ENCODE results near the gene FSD2.

FSD2 gene

GRCh38 chr15:82742134-82742533, 63.7 kb downstream of the FSD2 start:
- no peak for TF ChIP-seq CTCF (IDR thresholded peaks at IDR 0.05; ENCODE audit: low read depth, low read length)
- Histone ChIP-seq H3K27me3 (no peaks in the 10 kb centered on the region), H3K9me3 (no peaks in the 10 kb centered on the region), H3K36me3 (no peaks in the 10 kb centered on the region), H3K4me1 (no peaks in the 10 kb centered on the region), H3K4me3 (ENCODE audit: low read depth, low read length) (no peak overlapping the region)
- DNase-seq, result no peak

DNA sequence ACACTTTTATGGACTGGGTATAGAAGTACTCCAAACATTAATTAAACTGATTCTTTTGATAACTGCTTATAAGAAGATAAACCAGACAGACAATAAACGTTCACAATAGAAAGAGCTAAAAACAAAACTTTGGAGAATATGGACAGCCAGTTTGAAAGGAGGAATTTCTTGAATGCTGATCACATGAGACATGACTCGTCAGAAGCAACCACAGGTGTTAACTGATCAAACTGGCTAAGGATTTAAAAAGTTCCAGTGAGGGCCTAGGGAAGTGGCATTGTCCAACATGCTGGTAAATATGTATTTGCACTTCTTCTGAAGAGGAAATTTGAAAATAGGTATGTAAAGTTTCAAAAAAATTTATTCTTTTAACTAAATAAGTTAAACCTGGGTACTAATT, 66.8 kb downstream of the FSD2 start:
- Histone ChIP-seq H3K9me3 (no peaks in the 10 kb centered on the region), H3K4me3 (ENCODE audit: low read depth, low read length) (no peak overlapping the region), H3K36me3 (no peaks in the 10 kb centered on the region), H3K27me3 (no peaks in the 10 kb centered on the region), H3K4me1 (no peaks in the 10 kb centered on the region)
- no peak for TF ChIP-seq CTCF (IDR thresholded peaks at IDR 0.05; ENCODE audit: low read depth, low read length)
- no peak for DNase-seq

DNA sequence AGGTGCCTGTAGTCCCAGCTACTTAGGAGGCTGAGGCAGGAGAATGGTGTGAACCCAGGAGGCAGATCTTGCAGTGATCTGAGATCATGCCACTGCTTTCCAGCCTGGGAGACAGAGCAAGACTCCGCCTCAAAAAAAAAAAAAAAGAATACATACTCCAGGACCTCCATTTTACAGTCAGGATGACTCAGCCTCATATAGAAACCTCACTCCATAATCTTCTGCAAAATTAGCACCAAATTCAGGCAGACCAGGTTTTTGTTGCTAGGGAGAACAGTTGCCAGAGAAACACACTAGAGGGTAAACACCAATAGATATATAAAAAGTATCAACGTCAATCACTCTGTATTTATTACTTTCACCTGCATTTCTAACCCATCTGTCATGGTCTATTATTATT, 67.9 kb downstream of the FSD2 start:
- no peak for DNase-seq
- no peak for TF ChIP-seq CTCF (IDR thresholded peaks at IDR 0.05; ENCODE audit: low read depth, low read length)
- Histone ChIP-seq H3K9me3 (no peaks in the 10 kb centered on the region), H3K4me1 (no peaks in the 10 kb centered on the region), H3K4me3 (ENCODE audit: low read depth, low read length) (no peak overlapping the region), H3K27me3 (no peaks in the 10 kb centered on the region), H3K36me3 (no peaks in the 10 kb centered on the region)

GRCh38 chr15:82731527-82731926, 74.3 kb downstream of the FSD2 start:
- no peaks in the 10 kb centered on the region for H3K36me3 ChIP-seq
- DNase-seq, result no peak
- no peaks in the 10 kb centered on the region for H3K9me3 ChIP-seq
- no peak for TF ChIP-seq CTCF (IDR thresholded peaks at IDR 0.05; ENCODE audit: low read depth, low read length)
- no peak overlapping the region for H3K4me3 ChIP-seq (ENCODE audit: low read depth, low read length)
- H3K27me3 ChIP-seq, result no peaks in the 10 kb centered on the region
- H3K4me1 ChIP-seq, result no peaks in the 10 kb centered on the region

DNA sequence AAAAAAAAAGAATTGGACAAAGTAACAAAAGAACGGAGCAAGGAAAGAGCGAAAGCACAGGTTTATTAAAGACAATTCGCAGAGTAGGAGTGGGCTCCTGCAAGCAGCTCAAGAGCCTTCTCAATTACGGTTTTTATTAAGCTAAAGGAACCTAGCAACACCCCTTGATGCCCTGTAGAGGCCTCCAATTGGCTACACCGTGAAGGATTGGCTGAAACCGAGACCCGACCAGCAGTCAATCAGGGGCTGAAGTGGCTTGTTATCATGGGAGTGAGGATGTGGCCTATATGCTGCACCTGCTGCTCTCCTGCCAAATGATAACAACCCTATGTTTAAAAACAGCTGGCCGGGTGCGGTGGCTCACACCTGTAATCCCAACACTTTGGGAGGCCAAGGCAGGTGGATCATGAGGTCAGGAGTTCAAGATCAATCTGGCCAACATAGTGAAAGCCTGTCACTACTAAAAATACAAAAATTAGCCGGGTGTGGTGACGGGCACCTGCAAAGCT, 75.8 kb downstream of the FSD2 start:
- TF ChIP-seq CTCF (IDR thresholded peaks at IDR 0.05; ENCODE audit: low read depth, low read length), result no peak
- H3K36me3 ChIP-seq, result no peaks in the 10 kb centered on the region
- no peak for DNase-seq
- no peak overlapping the region for H3K4me3 ChIP-seq (ENCODE audit: low read depth, low read length)
- H3K9me3 ChIP-seq, result no peaks in the 10 kb centered on the region
- H3K27me3 ChIP-seq, result no peaks in the 10 kb centered on the region
- H3K4me1 ChIP-seq, result no peaks in the 10 kb centered on the region

DNA sequence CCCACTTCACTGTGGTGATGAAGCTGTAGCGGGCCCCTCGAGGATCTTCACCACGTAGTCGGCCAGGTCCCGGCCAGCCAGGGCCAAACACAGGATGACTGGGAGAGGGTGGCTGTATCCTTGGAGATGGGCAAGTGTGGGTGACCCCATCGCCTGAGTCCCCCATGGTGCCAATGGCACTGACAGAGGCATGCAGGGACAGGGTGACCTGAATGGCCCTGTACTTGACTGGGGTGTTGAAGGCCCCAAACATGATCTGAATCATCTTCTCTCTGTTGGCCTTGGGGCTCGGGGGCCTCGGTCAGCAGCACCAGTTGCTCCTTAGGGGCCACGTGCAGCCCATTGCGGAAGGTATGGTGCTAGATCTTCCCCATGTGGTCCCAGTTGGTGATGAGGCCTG, 79.1 kb downstream of the FSD2 start:
- no peak for DNase-seq
- TF ChIP-seq CTCF (IDR thresholded peaks at IDR 0.05; ENCODE audit: low read depth, low read length), result no peak
- no peaks in the 10 kb centered on the region for H3K4me1 ChIP-seq
- H3K27me3 ChIP-seq, result no peaks in the 10 kb centered on the region
- H3K9me3 ChIP-seq, result no peaks in the 10 kb centered on the region
- no peak overlapping the region for H3K4me3 ChIP-seq (ENCODE audit: low read depth, low read length)
- H3K36me3 ChIP-seq, result no peaks in the 10 kb centered on the region
